H9 (cell line): ENCODE results near the gene PCDHA4. TPM values are rescaled to one million over a fixed set of nuclear protein-coding genes. Genes with fewer than 3 reads are reported as not detected.
"Not testable (repeated sequence)": the region's sequence is repeated elsewhere in the genome, so short reads cannot be mapped to it uniquely, and the experiment has no call there.

Source experiments
- DNase-seq: peaks from one replicate; pipeline ENCODE4 v3.0.0-alpha.2; 2017
- H2AFZ ChIP-seq: one replicate; pipeline ENCODE4 v1.6.1; 2013; ENCODE audit warnings: mild to moderate bottlenecking, low read length, control low read depth, moderate library complexity
- H2AK5ac ChIP-seq: 2 replicates; pipeline ENCODE4 v1.6.1; 2013; ENCODE audit warnings: low read length, control low read depth, mixed read lengths; ENCODE audit not compliant: insufficient read length
- H2BK120ac ChIP-seq: one replicate; pipeline ENCODE4 v1.6.1; 2013; ENCODE audit warnings: low read depth, mild to moderate bottlenecking, low read length, control low read depth, inconsistent platforms; ENCODE audit not compliant: poor library complexity, severe bottlenecking
- H2BK12ac ChIP-seq: 2 replicates; pipeline ENCODE4 v1.6.1; 2013; ENCODE audit warnings: low read length, control low read depth, mixed read lengths, low read depth; ENCODE audit not compliant: insufficient read length
- H2BK15ac ChIP-seq: 2 replicates; pipeline ENCODE4 v1.6.1; 2013; ENCODE audit warnings: low read depth, low read length, control low read depth
- H2BK20ac ChIP-seq: one replicate; pipeline ENCODE4 v1.6.1; 2013; ENCODE audit warnings: low read depth, mild to moderate bottlenecking, low read length, control low read depth, inconsistent platforms; ENCODE audit not compliant: poor library complexity, severe bottlenecking
- H2BK5ac ChIP-seq: 2 replicates; pipeline ENCODE4 v1.6.1; 2013; ENCODE audit warnings: low read length, control low read depth, mixed read lengths; ENCODE audit not compliant: insufficient read length
- H3K14ac ChIP-seq: 2 replicates; pipeline ENCODE4 v1.6.1; 2013; ENCODE audit warnings: low read length, control low read depth; ENCODE audit not compliant: insufficient read depth
- H3K18ac ChIP-seq: 2 replicates; pipeline ENCODE4 v1.6.1; 2013; ENCODE audit warnings: low read depth, mild to moderate bottlenecking, mixed read lengths, low read length, control low read depth; ENCODE audit not compliant: insufficient read length
- H3K23ac ChIP-seq: 2 replicates; pipeline ENCODE4 v1.6.1; 2013; ENCODE audit warnings: low read length, control low read depth, mixed read lengths, low read depth; ENCODE audit not compliant: insufficient read length
- H3K23me2 ChIP-seq: 2 replicates; pipeline ENCODE4 v1.6.1; 2013; ENCODE audit warnings: low read depth, mild to moderate bottlenecking, mixed read lengths, low read length, control low read depth; ENCODE audit not compliant: insufficient read length, poor library complexity, severe bottlenecking
- H3K27ac ChIP-seq: 2 replicates; pipeline ENCODE4 v1.5.1; 2013; ENCODE audit warnings: low read length, control low read depth, mixed read lengths, low read depth; ENCODE audit not compliant: insufficient read length
- H3K27me3 ChIP-seq: 2 replicates; pipeline ENCODE4 v1.6.1; 2013; ENCODE audit warnings: low read length, control low read depth, inconsistent platforms; ENCODE audit not compliant: insufficient read depth
- H3K4ac ChIP-seq: 2 replicates; pipeline ENCODE4 v1.6.1; 2013; ENCODE audit warnings: low read depth, mild to moderate bottlenecking, control low read depth, inconsistent platforms, low read length, moderate library complexity
- H3K4me1 ChIP-seq: 2 replicates; pipeline ENCODE4 v1.6.1; 2013; ENCODE audit warnings: low read length, control low read depth, inconsistent platforms; ENCODE audit not compliant: insufficient read depth
- H3K4me2 ChIP-seq: 2 replicates; pipeline ENCODE4 v1.6.1; 2013; ENCODE audit warnings: low read length, control low read depth, mixed read lengths; ENCODE audit not compliant: insufficient read length, insufficient read depth
- H3K56ac ChIP-seq: 2 replicates; pipeline ENCODE4 v1.6.1; 2013; ENCODE audit warnings: low read depth, mild to moderate bottlenecking, mixed read lengths, low read length, control low read depth; ENCODE audit not compliant: insufficient read length
- H3K79me1 ChIP-seq: 2 replicates; pipeline ENCODE4 v1.6.1; 2013; ENCODE audit warnings: low read depth, mild to moderate bottlenecking, moderate library complexity, low read length, control low read depth, inconsistent platforms; ENCODE audit not compliant: insufficient read depth, poor library complexity, severe bottlenecking
- H3K79me2 ChIP-seq: 2 replicates; pipeline ENCODE4 v1.6.1; 2013; ENCODE audit warnings: low read length, control low read depth, inconsistent platforms; ENCODE audit not compliant: insufficient read depth
- H3K9ac ChIP-seq: 2 replicates; pipeline ENCODE4 v1.6.1; 2013; ENCODE audit warnings: low read length, control low read depth, mixed read lengths; ENCODE audit not compliant: insufficient read length; ENCODE audit errors: extremely low read depth
- H3K9me3 ChIP-seq: one replicate; pipeline ENCODE4 v1.6.1; 2013; ENCODE audit warnings: low read depth, low read length, inconsistent platforms; ENCODE audit not compliant: control insufficient read depth
- H3T11ph ChIP-seq: one replicate; pipeline ENCODE4 v1.6.1; 2013; ENCODE audit warnings: mild to moderate bottlenecking, low read length, control low read depth, inconsistent platforms
- H4K20me1 ChIP-seq: one replicate; pipeline ENCODE4 v1.6.1; 2013; ENCODE audit not compliant: control insufficient read depth, insufficient read length, insufficient read depth
- H4K5ac ChIP-seq: 2 replicates; pipeline ENCODE4 v1.6.1; 2013; ENCODE audit warnings: low read depth, mild to moderate bottlenecking, mixed read lengths, low read length, control low read depth; ENCODE audit not compliant: insufficient read length
- H4K8ac ChIP-seq: replicated peaks from 2 replicates; pipeline ENCODE4 v1.6.1; 2013; ENCODE audit warnings: low read length, control low read depth, mixed read lengths, low read depth; ENCODE audit not compliant: insufficient read length
- H4K91ac ChIP-seq: 2 replicates; pipeline ENCODE4 v1.6.1; 2013; ENCODE audit warnings: low read depth, mild to moderate bottlenecking, moderate library complexity, mixed read lengths, low read length, control low read depth; ENCODE audit not compliant: insufficient read length
- H3K27ac Mint-ChIP-seq, 3 experiments: 2 replicates in 2 of 3; 3 replicates in 1 of 3; pipeline ENCODE4 v1.8.0; 2020 to 2021; ENCODE audit warnings: mixed read lengths in 3 of 3, mild to moderate bottlenecking in 1 of 3, moderate library complexity in 1 of 3
- H3K27me3 Mint-ChIP-seq: 2 replicates; pipeline ENCODE4 v1.8.0; 2021; ENCODE audit warnings: low read depth, mild to moderate bottlenecking, moderate library complexity, mixed read lengths
- H3K36me3 Mint-ChIP-seq, 3 experiments: 2 replicates in 2 of 3; 3 replicates in 1 of 3; pipeline ENCODE4 v1.8.0; 2020 to 2021; ENCODE audit warnings: low read depth in 3 of 3, mixed read lengths in 3 of 3; ENCODE audit not compliant: insufficient read depth in 1 of 3
- H3K4me1 Mint-ChIP-seq, 2 experiments: 2 replicates each; pipeline ENCODE4 v1.8.0; 2020; ENCODE audit warnings: mixed read lengths in 2 of 2
- H3K4me3 Mint-ChIP-seq, 2 experiments: 2 replicates in 1 of 2; 3 replicates in 1 of 2; pipeline ENCODE4 v1.8.0; 2020 to 2021; ENCODE audit warnings: mild to moderate bottlenecking in 2 of 2, mixed read lengths in 2 of 2, moderate library complexity in 1 of 2
- H3K9me3 Mint-ChIP-seq, 2 experiments: 2 replicates in 1 of 2; 3 replicates in 1 of 2; pipeline ENCODE4 v1.8.0; 2020; ENCODE audit warnings: mild to moderate bottlenecking in 2 of 2, mixed read lengths in 2 of 2, moderate library complexity in 1 of 2
- CTCF ChIP-seq: fragments of 200-600 bp; sonication (generic); conservative IDR thresholded peaks from 3 replicates; pipeline ENCODE4 v1.8.0; 2021; ENCODE audit warnings: antibody characterized with exemption, mild to moderate bottlenecking
- WGBS: extraction: QIAGEN DNeasy Blood & Tissue Kit; methylation state at CpG from one replicate; pipeline ENCODE4 v1.1.7; 2013; ENCODE audit warnings: missing lambda C conversion rate, low lambda C conversion rate, mixed read lengths; ENCODE audit not compliant: insufficient read length; ENCODE audit errors: extremely low coverage; 5-methylcytosine and 5-hydroxymethylcytosine counted together
- total RNA-seq: library from RNA; stranded (reverse); gene quantifications from 2 replicates; pipeline ENCODE4 v1.2.1, GENCODE V29; 2021

The PCDHA4 gene
- total RNA-seq, 1 experiment from 2014 or later: 3.5 TPM

DNA sequence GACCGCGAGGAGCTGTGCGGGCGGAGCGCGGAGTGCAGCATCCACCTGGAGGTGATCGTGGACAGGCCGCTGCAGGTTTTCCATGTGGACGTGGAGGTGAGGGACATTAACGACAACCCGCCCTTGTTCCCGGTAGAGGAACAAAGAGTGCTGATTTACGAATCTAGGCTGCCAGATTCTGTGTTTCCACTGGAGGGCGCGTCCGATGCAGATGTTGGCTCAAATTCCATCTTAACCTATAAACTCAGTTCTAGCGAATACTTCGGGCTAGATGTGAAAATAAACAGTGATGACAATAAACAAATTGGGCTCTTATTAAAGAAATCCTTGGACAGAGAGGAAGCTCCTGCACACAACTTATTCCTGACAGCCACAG, 21.5 kb downstream of the PCDHA4 start:
- Histone ChIP-seq H3K14ac (peak overlapping the region; percentile 76; the same call in 1 of the 2 replicates), H2BK20ac (no peak overlapping the region), H3T11ph (no peak overlapping the region), H3K4me2 (no peak overlapping the region), H2AK5ac (no peak overlapping the region), H3K79me2 (no peaks in the 10 kb centered on the region), H4K20me1 (no peaks in the 10 kb centered on the region), H3K23ac (no peak overlapping the region), H3K4me1 (no peaks in the 10 kb centered on the region), H4K5ac (no peak overlapping the region), H3K9ac (no peak overlapping the region), H2BK15ac (no peak overlapping the region), H2BK120ac (no peak overlapping the region), H3K56ac (no peak overlapping the region), H3K4ac (no peak overlapping the region), H2BK12ac (no peak overlapping the region), H3K18ac (no peak overlapping the region), H4K91ac (no peak overlapping the region), H4K8ac (no peak overlapping the region), H3K79me1 (no peaks in the 10 kb centered on the region), H3K27me3 (no peaks in the 10 kb centered on the region), H3K9me3 (no peaks in the 10 kb centered on the region), H3K27ac (no peak overlapping the region), H3K23me2 (peaks cover 3% of the 10 kb centered on the region), H2AFZ (no peak overlapping the region), H2BK5ac (no peak overlapping the region)
- H3K27me3 Mint-ChIP-seq: no peaks in the 10 kb centered on the region
- peak; percentile 44; the same call in 2 of the 3 replicates for TF ChIP-seq CTCF
- H3K9me3 Mint-ChIP-seq: peaks cover 20 to 22% of the 10 kb centered on the region in 2 experiments
- peaks cover 15 to 33% (median 19%) of the 10 kb centered on the region in 3 experiments for H3K36me3 Mint-ChIP-seq
- WGBS: no CpG with 5 or more reads among the region's 18 CpGs
- H3K27ac Mint-ChIP-seq: peak overlapping the region in 1 of 3 experiments; percentile 97; a peak in 3 of 7 replicates
- peaks cover 0 to 11% of the 10 kb centered on the region in 2 experiments; a peak in 2 of 4 replicates for H3K4me1 Mint-ChIP-seq
- peak overlapping the region; percentile 76 to 88 for H3K4me3 Mint-ChIP-seq
- DNase-seq: no peak

GRCh38 chr5:140829511-140830501, 22.9 kb downstream of the PCDHA4 start:
- H3K18ac ChIP-seq, H4K20me1 ChIP-seq, H2BK15ac ChIP-seq, H4K8ac ChIP-seq, DNase-seq, H3K56ac ChIP-seq, H3K4ac ChIP-seq, H3K27ac ChIP-seq, H3K9me3 ChIP-seq, H3K4me3 Mint-ChIP-seq, H3K23ac ChIP-seq, H3K4me2 ChIP-seq, H4K91ac ChIP-seq, H2BK120ac ChIP-seq, H2BK12ac ChIP-seq, H3K14ac ChIP-seq, H3K27ac Mint-ChIP-seq, H2BK20ac ChIP-seq, H3T11ph ChIP-seq, H4K5ac ChIP-seq, H3K4me1 ChIP-seq, H3K9ac ChIP-seq, H3K79me1 ChIP-seq, H2BK5ac ChIP-seq, H3K27me3 Mint-ChIP-seq, H3K79me2 ChIP-seq, H3K23me2 ChIP-seq, H2AK5ac ChIP-seq, H3K27me3 ChIP-seq, H2AFZ ChIP-seq: not testable (repeated sequence)
- WGBS: no CpG with 5 or more reads among the region's 106 CpGs
- Mint-ChIP-seq H3K36me3 (peaks cover 18 to 39% (median 23%) of the 10 kb centered on the region in 3 experiments), H3K9me3 (peaks cover 22 to 29% of the 10 kb centered on the region in 2 experiments), H3K4me1 (peaks cover 0 to 11% of the 10 kb centered on the region in 2 experiments; a peak in 2 of 4 replicates)
